ENCODE data around the gene TEX11. TPM values are rescaled to one million over a fixed set of nuclear protein-coding genes. Genes with fewer than 3 reads are reported as not detected.

TEX11 gene
- total and polyA plus RNA-seq, 9 of the 15 experiments (the other 6 are each of a cell fraction or from before 2014, with no cell fraction given), result 0.27 to 1.1 (median 0.45) TPM

DNA sequence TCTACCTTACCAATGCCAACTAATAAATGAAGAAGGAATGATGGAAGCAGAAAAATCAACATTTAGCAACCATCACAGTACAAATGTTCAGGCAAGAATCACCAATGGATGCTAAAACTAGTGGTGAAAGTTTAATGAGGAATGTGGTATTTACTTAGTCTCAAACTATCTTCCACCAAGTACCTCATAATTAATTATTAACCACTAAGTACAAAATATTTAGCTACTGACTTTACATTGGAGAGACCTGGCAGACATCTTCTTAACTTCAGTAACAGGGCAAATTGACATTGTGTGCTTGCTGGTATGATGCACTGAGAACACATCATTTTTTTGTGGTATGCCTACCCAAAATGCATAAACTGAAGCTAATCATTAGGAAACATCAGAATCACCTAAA is 381.5 kb downstream of the TEX11 start:
- Histone ChIP-seq H4K20me1 (replicated peaks; ENCODE audit: control insufficient read depth, insufficient read depth, low read length) (no peaks in the 10 kb centered on the region), H3K36me3 (ENCODE audit: control insufficient read depth, insufficient read depth, low read length) (no peaks in the 10 kb centered on the region), H3K4me3 (no peak overlapping the region), H2AFZ (ENCODE audit: low read depth, low read length) (no peak overlapping the region), H3K27ac (ENCODE audit: extremely low read depth, low read depth, low read length) (no peak overlapping the region), H3K9me3 (replicated peaks; ENCODE audit: control insufficient read depth, insufficient read depth, low read depth, low read length) (no peaks in the 10 kb centered on the region), H3K4me2 (ENCODE audit: insufficient read depth, low read length) (no peak overlapping the region), H3K9ac (ENCODE audit: insufficient read depth in 1 of 2, low read depth in 2 of 2, low read length in 2 of 2) (no peak overlapping the region), H3K4me1 (replicated peaks in 1 of 2; ENCODE audit: control insufficient read depth in 2 of 2, insufficient read depth in 2 of 2, low read length in 2 of 2) (no peaks in the 10 kb centered on the region), H3K79me2 (ENCODE audit: control insufficient read depth, insufficient read depth, low read length) (no peaks in the 10 kb centered on the region), H3K27me3 (ENCODE audit: control insufficient read depth in 2 of 2, insufficient read depth in 2 of 2, low read length in 2 of 2) (peaks cover 0 to 4% of the 10 kb centered on the region in 2 experiments; a peak in 3 of 5 replicates), H3K9me1 (ENCODE audit: control insufficient read depth, insufficient read depth, low read length) (no peaks in the 10 kb centered on the region)
- ChIA-PET POLR2A (no interaction called here), CTCF (ENCODE audit: low intra/inter-chr PET ratio) (no interaction called here)
- no peak for TF ChIP-seq GTF2E2 (tag; IDR thresholded peaks at IDR 0.05)
- TF ChIP-seq NR1H2 (CRISPR knock-in tag; IDR thresholded peaks at IDR 0.05), result no peak
- TF ChIP-seq U2AF2 (optimal IDR thresholded peaks at IDR 0.05; ENCODE audit: low read depth, low read length), result no peak
- no peak for TF ChIP-seq ZNF232 (CRISPR knock-in tag; IDR thresholded peaks at IDR 0.05)
- TF ChIP-seq MAFF (IDR thresholded peaks at IDR 0.05; ENCODE audit: low read length), result no peak
- TF ChIP-seq ZNF407 (IDR thresholded peaks at IDR 0.05; ENCODE audit: low read depth), result no peak
- TF ChIP-seq NCOA2 (IDR thresholded peaks at IDR 0.05; ENCODE audit: partially characterized antibody in 2 of 2), result no peak
- no peak for TF ChIP-seq RAD51 (IDR thresholded peaks at IDR 0.05; ENCODE audit: borderline replicate concordance, low read depth)
- no peak for TF ChIP-seq RREB1 (CRISPR knock-in tag; IDR thresholded peaks at IDR 0.05)
- TF ChIP-seq SMAD1 (IDR thresholded peaks at IDR 0.05; ENCODE audit: low read depth, low read length, partially characterized antibody), result no peak
- no peak for FAIRE-seq
- ATAC-seq, result no peak
- BruUV-seq (replicated peaks), result no TSS peak
- in situ Hi-C loops (cut with MboI), result no loop called here
- DNase-seq (ENCODE audit: extremely low read depth in 1 of 4, low spot score in 3 of 4), result no peak
- intact Hi-C loops (cut with micrococcal nuclease), result no loop called here

All from K562 (cell line).